ENCODE measurements around the gene NCKAP1.

DNA sequence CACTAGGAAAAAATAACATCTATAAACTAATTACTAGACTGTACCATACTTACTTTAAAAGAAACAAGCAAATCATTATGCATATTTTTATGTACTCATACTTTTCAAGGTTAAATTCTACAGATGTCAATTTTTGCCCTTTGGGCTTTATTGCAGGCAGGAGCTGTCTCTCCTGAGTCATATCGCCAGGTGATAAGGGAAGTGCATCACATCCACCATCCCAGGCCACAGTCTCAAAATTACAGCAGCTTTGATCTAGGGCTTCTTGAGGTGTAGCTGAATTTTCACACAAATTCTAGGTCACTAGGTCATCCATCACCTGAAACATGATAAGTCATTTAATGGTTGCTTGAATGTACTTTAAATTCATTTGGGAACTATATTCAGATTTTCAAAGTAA, 133.4 kb downstream of the NCKAP1 start:
- no peak for TF ChIP-seq ESRRA (IDR thresholded peaks at IDR 0.05; ENCODE audit: borderline replicate concordance, low read length)
- TF ChIP-seq POLR2A (IDR thresholded peaks at IDR 0.05; ENCODE audit: low read length) = no peak
- TF ChIP-seq JUN (IDR thresholded peaks at IDR 0.05) = no peak
- TF ChIP-seq, protein P1, sequence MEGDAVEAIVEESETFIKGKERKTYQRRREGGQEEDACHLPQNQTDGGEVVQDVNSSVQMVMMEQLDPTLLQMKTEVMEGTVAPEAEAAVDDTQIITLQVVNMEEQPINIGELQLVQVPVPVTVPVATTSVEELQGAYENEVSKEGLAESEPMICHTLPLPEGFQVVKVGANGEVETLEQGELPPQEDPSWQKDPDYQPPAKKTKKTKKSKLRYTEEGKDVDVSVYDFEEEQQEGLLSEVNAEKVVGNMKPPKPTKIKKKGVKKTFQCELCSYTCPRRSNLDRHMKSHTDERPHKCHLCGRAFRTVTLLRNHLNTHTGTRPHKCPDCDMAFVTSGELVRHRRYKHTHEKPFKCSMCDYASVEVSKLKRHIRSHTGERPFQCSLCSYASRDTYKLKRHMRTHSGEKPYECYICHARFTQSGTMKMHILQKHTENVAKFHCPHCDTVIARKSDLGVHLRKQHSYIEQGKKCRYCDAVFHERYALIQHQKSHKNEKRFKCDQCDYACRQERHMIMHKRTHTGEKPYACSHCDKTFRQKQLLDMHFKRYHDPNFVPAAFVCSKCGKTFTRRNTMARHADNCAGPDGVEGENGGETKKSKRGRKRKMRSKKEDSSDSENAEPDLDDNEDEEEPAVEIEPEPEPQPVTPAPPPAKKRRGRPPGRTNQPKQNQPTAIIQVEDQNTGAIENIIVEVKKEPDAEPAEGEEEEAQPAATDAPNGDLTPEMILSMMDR (IDR thresholded peaks at IDR 0.05) = no peak
- no peak for TF ChIP-seq EP300 (IDR thresholded peaks at IDR 0.05)
- no peak for TF ChIP-seq TP53 (CRISPR knock-in tag; IDR thresholded peaks at IDR 0.05)
- no peak for TF ChIP-seq SMC3 (IDR thresholded peaks at IDR 0.05)
- TF ChIP-seq, protein P2, sequence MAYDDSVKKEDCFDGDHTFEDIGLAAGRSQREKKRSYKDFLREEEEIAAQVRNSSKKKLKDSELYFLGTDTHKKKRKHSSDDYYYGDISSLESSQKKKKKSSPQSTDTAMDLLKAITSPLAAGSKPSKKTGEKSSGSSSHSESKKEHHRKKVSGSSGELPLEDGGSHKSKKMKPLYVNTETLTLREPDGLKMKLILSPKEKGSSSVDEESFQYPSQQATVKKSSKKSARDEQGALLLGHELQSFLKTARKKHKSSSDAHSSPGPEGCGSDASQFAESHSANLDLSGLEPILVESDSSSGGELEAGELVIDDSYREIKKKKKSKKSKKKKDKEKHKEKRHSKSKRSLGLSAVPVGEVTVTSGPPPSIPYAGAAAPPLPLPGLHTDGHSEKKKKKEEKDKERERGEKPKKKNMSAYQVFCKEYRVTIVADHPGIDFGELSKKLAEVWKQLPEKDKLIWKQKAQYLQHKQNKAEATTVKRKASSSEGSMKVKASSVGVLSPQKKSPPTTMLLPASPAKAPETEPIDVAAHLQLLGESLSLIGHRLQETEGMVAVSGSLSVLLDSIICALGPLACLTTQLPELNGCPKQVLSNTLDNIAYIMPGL (CRISPR knock-in tag; IDR thresholded peaks at IDR 0.05; ENCODE audit: borderline replicate concordance) = no peak
